NCI-H187 treated with DMSO at 0.1 percent for 48 hours (cell line): ENCODE data around the gene TEDC1.
"Not testable (repeated sequence)": the region's sequence is repeated elsewhere in the genome, so short reads cannot be mapped to it uniquely, and the experiment has no call there.

ENCODE experiments used
- DNase-seq: peaks from one replicate; lab custom pipeline; 2025; lab: John Stamatoyannopoulos, UW

Gene TEDC1

GRCh38 chr14:105540811-105541210 lies 49.8 kb downstream of the TEDC1 start:
- no peak for DNase-seq

GRCh38 chr14:105541218-105541875 lies 50.3 kb downstream of the TEDC1 start:
- no peak for DNase-seq

- DNase-seq, result not testable (repeated sequence)
Observed at GRCh38 chr14:105545676-105546075, 54.6 kb downstream of the TEDC1 start.

- not testable (repeated sequence) for DNase-seq
Observed at GRCh38 chr14:105546410-105546809, 55.4 kb downstream of the TEDC1 start.

- not testable (repeated sequence) for DNase-seq
Observed at GRCh38 chr14:105547072-105547471, 56.0 kb downstream of the TEDC1 start.

- DNase-seq, result no peak
Observed at GRCh38 chr14:105547741-105548169, 56.7 kb downstream of the TEDC1 start.
